T follicular helper cell (primary cell): ENCODE measurements around the gene NSF.

Experiments used
- DNase-seq: peaks from one replicate; pipeline ENCODE4 v3.0.0-alpha.2; 2020; ENCODE audit warnings: low read depth

NSF gene

GRCh38 chr17:46796956-46797530, 206.6 kb downstream of the NSF start:
- DNase-seq = no peak

GRCh38 chr17:46800573-46800972, 210.1 kb downstream of the NSF start:
- no peak for DNase-seq

- no peak for DNase-seq
Measured at GRCh38 chr17:46802800-46803199, 212.3 kb downstream of the NSF start.

GRCh38 chr17:46803544-46803943, 213.1 kb downstream of the NSF start:
- DNase-seq = no peak

GRCh38 chr17:46805771-46806170, 215.3 kb downstream of the NSF start:
- DNase-seq = no peak
